Activated CD4-positive, alpha-beta T cell treated with anti-CD3 and anti-CD28 coated beads for 1 hour (primary cell): Measurements from ENCODE around the gene ENTHD1.
"Not testable (repeated sequence)": the region's sequence is repeated elsewhere in the genome, so short reads cannot be mapped to it uniquely, and the experiment has no call there.

Source experiments
- DNase-seq: peaks from one replicate; pipeline ENCODE4 v3.0.0-alpha.2; 2020

Gene ENTHD1

DNA sequence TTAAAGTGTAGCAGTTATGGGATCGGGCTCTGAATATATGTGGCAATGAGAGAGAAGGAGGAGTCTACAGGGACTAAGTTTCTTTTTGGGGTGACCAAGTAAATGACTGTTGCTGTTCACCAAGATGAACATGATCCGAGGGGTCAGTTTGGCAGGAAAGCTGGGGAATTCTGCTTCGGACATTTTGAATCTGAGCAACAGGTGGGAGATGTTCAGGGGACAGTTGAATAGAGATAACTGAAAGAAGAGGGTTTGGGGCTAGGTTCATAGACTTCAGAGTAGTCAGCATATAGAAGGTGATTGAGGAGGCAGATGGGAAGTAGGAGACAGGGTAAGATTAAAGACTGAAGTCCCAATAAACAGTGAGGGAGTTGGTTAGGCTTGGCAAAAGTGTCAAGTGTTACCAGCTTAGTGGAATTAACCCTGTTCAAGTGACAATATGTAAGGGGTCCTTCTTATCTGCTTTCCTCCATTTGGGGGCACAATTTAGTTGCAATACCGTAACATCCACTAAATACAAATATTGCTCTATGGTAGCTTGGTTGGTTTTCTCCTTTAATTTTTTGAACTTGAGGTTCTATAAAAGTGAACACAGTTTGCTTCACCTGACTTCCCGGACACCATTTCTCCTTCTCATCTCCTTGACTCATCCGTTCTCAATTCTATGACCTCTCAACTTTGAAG is 2.9 kb upstream of the ENTHD1 start:
- no peak for DNase-seq

DNA sequence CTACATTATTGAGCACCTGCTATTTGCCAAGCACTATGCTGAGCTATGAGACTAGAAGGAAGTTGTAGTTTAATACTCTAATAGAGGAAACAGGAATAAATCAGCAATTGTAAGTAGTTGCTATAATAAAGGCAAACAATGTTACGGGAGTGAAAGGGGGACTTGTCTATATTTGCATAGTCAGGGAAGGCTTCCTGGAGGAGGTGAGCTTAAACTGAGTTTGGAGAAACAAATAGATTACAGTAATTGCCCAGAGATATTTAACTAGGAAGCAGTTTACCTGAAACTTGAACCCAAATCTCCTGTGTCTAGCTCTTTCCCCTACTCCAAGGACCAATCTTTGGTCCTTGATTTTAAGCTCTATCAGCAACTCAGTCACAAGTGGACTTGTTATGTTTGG is 2.1 kb upstream of the ENTHD1 start:
- DNase-seq = no peak

DNA sequence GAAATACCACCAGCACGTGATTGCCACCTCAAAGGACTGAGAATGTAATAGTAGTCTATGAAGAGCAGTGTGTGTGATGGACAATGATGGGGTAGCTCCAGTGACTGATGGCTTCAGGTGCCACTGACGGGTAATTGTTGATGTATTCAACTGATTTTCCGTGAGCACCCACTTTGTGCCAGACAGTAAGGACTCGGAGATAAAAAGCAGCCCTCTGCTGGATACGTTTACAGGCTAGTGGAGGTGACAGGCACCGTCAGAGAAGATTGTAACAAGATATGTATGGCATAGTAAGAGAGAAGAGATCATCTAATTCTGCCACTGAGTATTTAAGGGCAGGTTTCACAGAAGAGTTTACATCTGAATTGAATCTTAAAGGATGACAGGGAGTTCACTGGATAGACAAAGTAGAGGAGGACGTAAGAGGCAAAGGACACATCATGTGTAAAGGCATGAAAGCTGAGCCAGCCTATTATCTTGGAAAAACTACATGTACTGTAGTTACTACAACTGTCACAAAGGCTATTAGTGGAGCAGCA is 1.1 kb upstream of the ENTHD1 start:
- no peak for DNase-seq

- not testable (repeated sequence) for DNase-seq
These were observed 3.6 kb downstream of the ENTHD1 start for GRCh38 chr22:39889924-39890323.

GRCh38 chr22:39883057-39883456 is 10.5 kb downstream of the ENTHD1 start:
- no peak for DNase-seq

- no peak for DNase-seq
These were observed 12.8 kb downstream of the ENTHD1 start for GRCh38 chr22:39880722-39881121.

DNA sequence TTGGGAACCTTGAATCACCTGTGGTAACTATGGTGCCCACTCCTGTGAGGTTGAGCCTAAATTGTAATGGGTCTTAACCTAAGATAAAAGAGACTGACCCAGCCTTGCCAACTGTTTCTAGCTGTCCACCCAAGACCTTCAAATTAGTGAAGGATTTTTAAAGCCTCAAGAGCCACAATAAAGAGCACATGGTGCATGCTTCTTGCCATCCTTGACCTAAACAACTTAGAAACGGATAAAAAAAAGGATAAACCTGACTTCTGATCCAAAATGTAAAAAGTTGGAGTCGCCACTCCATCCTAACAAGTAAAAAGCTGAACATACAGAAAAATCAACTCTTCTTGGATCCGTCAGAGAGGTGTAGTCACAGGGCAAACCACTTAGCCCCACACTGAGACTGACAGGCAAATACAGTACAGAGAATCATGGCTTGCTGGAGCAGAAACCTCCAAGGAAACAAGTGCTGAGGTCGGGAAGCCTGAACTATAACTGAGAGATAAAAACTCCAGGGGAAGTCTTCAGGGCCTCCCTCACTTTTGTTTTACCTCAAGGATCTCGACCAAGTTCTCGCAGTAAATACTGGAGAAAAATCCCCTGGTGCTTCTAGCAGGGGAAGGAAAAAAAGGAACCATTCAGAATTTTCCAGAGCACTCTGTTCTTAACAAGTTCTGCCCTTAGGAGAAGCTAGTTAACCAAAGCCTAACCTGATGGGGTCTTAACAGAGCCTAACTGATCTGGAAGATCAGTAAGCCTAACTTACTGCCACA is 16.3 kb downstream of the ENTHD1 start:
- DNase-seq = no peak

DNA sequence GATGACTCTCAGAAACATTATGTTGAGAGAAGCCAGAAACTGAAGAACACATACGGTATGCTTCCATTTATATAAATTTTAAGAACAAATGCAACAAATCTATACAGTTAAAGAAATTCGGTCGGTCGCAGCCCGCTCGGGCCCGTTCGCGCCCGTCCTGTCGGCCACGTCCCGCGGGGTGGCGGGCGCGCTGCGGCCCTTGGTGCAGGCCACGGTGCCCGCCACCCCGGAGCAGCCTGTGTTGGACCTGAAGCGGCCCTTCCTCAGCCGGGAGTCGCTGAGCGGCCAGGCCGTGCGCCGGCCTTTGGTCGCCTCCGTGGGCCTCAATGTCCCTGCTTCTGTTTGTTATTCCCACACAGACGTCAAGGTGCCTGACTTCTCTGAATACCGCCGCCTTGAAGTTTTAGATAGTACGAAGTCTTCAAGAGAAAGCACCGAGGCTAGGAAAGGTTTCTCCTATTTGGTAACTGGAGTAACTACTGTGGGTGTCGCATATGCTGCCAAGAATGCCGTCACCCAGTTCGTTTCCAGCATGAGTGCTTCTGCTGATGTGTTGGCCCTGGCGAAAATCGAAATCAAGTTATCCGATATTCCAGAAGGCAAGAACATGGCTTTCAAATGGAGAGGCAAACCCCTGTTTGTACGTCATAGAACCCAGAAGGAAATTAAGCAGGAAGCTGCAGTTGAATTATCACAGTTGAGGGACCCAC is 18.2 kb downstream of the ENTHD1 start:
- not testable (repeated sequence) for DNase-seq

GRCh38 chr22:39873965-39874364 is 19.6 kb downstream of the ENTHD1 start:
- no peak for DNase-seq

DNA sequence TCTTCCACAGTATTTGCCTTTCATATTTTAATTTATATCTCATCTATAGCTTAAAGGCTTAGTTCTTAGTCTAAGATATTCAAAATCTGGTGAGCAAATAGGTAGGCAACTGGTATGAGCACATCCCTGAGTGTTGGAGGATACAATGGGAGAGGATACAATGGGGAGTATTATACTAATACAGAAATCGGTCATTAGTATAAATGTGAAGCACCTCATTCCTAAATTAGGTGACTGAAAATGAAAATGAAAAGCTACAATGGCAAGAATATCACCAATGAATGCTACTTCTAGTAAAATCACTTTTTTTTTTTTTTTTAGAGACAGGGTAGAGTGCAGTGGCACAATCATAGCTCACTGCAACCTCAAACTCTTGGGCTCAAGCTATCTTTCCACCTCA is 21.0 kb downstream of the ENTHD1 start:
- DNase-seq = no peak

GRCh38 chr22:39871008-39871798 is 22.4 kb downstream of the ENTHD1 start:
- no peak for DNase-seq

GRCh38 chr22:39869797-39870196 is 23.8 kb downstream of the ENTHD1 start:
- not testable (repeated sequence) for DNase-seq

DNA sequence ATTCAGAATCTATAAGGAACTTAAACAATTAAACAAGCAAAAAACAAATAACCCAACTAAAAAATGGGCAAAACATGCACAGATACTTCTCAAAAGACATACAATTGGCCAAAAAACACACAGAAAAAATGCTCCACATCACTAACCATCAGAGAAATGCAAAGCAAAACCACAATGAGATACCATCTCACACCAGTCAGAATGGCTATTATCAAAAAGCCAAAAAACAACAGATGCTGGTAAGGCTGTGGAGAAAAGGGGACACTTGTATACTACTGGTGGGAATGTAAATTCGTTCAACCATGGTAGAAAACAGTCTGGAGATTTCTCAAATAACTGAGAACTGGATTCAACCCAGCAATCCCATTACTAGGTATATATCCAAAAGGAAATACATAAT is 24.8 kb downstream of the ENTHD1 start:
- no peak for DNase-seq

GRCh38 chr22:39859903-39860588 is 33.5 kb downstream of the ENTHD1 start:
- DNase-seq = no peak

DNA sequence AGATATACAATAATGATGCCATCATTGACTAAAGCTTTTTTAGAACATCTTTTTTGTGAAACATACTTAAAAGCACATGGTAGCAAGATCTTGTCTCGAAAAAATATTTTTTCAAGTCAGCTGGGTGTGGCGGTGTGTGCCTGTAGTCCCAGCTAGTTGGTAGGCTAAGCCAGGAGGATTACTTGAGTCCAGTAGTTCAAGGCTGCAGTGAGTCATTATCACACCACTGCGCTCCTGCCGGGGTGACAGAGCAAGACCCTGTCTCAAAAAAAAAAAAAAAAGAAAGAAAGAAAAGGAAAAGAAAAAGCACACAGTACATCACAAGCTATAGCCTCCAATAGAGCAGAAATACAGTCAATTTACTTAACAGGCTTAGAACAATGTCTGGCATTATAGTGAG is 37.0 kb downstream of the ENTHD1 start:
- no peak for DNase-seq

GRCh38 chr22:39852799-39853198 is 40.8 kb downstream of the ENTHD1 start:
- DNase-seq = no peak

GRCh38 chr22:39851606-39852315 is 41.8 kb downstream of the ENTHD1 start:
- DNase-seq = no peak

DNA sequence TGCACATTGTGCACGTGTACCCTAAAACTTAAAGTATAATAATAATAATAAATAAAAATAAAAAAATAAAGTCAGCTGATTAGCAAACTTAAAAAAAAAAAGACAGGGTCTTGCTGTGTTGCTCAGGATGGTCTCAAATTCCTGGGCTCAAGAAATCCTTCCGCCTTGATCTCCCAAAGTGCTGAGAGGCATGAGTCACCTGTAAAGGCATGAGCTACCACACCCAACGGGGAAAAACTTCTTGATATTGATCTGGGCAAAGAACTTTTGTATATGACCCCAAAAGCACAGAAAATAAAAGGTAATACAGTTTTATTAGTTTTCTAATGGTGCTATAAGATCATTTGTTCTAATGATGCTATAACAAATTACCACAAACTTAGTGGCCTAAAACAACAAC is 46.1 kb downstream of the ENTHD1 start:
- DNase-seq = no peak

DNA sequence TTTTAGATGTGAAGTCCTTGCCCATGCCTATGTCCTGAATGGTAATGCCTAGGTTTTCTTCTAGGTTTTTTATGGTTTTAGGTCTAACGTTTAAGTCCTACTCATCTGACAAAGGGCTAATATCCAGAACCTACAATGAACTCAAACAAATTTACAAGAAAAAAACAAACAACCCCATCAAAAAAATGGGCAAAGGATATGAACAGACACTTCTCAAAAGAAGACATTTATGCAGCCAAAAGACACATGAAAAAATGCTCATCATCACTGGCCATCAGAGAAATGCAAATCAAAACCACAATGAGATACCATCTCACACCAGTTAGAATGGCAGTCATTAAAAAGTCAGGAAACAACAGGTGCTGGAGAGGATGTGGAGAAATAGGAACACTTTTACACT is 47.0 kb downstream of the ENTHD1 start:
- not testable (repeated sequence) for DNase-seq

- no peak for DNase-seq
These were observed 48.0 kb downstream of the ENTHD1 start for GRCh38 chr22:39845529-39845928.

DNA sequence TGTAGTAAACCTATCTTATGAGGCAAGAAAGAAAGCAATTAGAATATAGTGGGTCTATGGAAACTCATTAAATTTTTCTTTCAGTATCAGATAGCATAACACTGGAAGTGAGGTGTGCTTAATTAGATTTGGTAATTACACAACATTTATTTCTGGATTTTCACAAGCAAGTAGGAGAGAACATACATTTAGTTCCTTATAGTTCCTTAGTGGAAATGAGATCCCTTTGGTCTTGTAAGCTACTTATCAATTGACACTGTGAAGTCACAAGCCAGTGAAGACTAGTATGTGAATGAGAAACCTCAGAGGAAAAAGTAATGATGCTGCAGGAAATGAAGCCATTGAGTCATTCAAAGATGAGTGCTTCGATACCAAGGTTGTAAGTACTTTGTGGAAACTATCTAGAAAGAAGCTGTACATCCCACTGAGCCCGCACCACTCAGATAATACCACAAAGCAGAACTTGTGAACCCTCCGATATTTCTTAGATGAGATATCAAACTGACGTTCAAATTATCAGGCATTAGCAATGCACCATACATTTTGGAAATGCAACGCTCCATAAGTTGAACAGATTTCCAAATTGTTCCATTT is 53.5 kb downstream of the ENTHD1 start:
- no peak for DNase-seq
